Osteoblast (primary cell): ENCODE data around the gene CDH16. TPM values are rescaled to one million over a fixed set of nuclear protein-coding genes. Genes with fewer than 3 reads are reported as not detected.

Experiments used
- DNase-seq: peaks from one replicate; pipeline ENCODE4 v3.0.0; 2011; ENCODE audit warnings: low spot score, mixed read lengths; ENCODE audit not compliant: insufficient read length; ENCODE audit errors: missing footprints
- H2AFZ ChIP-seq: 2 replicates; pipeline ENCODE4 v1.6.0; 2011; ENCODE audit warnings: mild to moderate bottlenecking, low read length
- H3K27ac ChIP-seq: 2 replicates; pipeline ENCODE4 v1.5.1; 2011; ENCODE audit warnings: mild to moderate bottlenecking, low read depth, low read length, moderate library complexity
- H3K27me3 ChIP-seq: 2 replicates; pipeline ENCODE4 v1.6.0; 2012; ENCODE audit warnings: mild to moderate bottlenecking, control low read depth, inconsistent platforms, low read length, moderate library complexity; ENCODE audit not compliant: insufficient read depth
- H3K36me3 ChIP-seq: 2 replicates; pipeline ENCODE4 v1.5.1; 2011; ENCODE audit warnings: mild to moderate bottlenecking, low read length, control low read depth, moderate library complexity; ENCODE audit not compliant: insufficient read depth
- H3K4me1 ChIP-seq: 2 replicates; pipeline ENCODE4 v1.5.1; 2011; ENCODE audit warnings: mild to moderate bottlenecking, low read length, control low read depth, moderate library complexity; ENCODE audit not compliant: insufficient read depth
- H3K4me2 ChIP-seq: 2 replicates; pipeline ENCODE4 v1.6.0; 2011; ENCODE audit warnings: mild to moderate bottlenecking, low read length; ENCODE audit not compliant: insufficient read depth
- H3K4me3 ChIP-seq: fragments of 200-600 bp; sonication (generic); 3 replicates; pipeline ENCODE4 v1.5.1; 2012; ENCODE audit warnings: mild to moderate bottlenecking, low read length, inconsistent platforms; ENCODE audit not compliant: insufficient read depth
- H3K79me2 ChIP-seq: 2 replicates; pipeline ENCODE4 v1.6.0; 2012; ENCODE audit warnings: mild to moderate bottlenecking, low read length, control low read depth, inconsistent platforms; ENCODE audit not compliant: insufficient read depth
- H3K9me3 ChIP-seq: 2 replicates; pipeline ENCODE4 v1.5.1; 2011; ENCODE audit warnings: low read depth, low read length, control low read depth
- H4K20me1 ChIP-seq: 2 replicates; pipeline ENCODE4 v1.6.0; 2012; ENCODE audit warnings: mild to moderate bottlenecking, low read length, control low read depth; ENCODE audit not compliant: insufficient read depth
- total RNA-seq: library from RNA; depleted of rRNA; stranded (reverse); fragments of >200 nt; gene quantifications from 2 replicates; pipeline ENCODE4 v1.2.3, GENCODE V29; 2012
- TF ChIP-seq, protein P1 (sequence below): IDR thresholded peaks from 2 replicates; pipeline ENCODE4 v1.5.1; 2011; ENCODE audit warnings: mild to moderate bottlenecking, low read depth, low read length, moderate library complexity; ENCODE audit errors: extremely low read depth

CDH16 gene
- total RNA-seq, 1 donor, result not detected

DNA sequence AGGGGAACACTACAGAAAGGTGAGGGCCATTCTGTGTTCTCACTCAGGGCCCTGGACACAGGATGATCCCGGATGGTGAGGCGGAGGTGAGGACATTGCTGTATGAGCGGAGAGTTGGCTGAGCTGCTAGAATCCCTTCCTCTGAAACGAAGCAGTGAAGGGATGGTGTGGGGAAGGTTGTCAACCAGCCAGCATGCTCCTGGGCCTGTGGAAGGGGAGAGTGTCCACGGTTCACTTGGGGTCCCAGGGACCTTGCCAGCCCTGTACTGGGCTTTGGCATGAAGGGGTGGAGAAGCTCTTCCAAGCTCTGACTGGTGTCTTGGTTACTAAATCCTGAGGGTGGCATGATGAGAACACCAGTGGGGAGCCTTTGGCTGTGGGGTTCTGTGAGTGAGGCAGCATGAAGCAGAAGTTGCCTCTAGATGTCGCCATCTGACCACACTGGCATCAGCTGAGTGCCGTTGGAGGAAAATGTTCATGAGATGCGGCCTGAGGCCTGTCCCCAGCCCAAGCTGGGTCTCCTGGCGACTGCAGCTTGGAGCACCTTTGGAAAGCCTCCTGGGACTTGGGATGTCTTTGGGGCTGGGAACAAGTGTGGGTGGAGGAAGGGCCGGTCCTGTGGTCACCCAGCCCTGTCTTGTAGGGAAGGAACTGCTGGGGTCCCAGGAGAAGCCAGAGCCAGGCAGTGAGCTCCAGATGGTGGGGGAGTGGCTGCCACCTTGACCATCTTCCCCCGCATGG is 23.6 kb downstream of the CDH16 start:
- Histone ChIP-seq H3K79me2 (no peaks in the 10 kb centered on the region), H3K4me2 (no peak overlapping the region), H2AFZ (no peak overlapping the region), H3K27me3 (no peaks in the 10 kb centered on the region), H4K20me1 (peaks cover 4% of the 10 kb centered on the region), H3K36me3 (peaks cover 4% of the 10 kb centered on the region), H3K4me1 (peaks cover 20% of the 10 kb centered on the region), H3K9me3 (no peaks in the 10 kb centered on the region), H3K4me3 (no peak overlapping the region), H3K27ac (no peak overlapping the region)
- peak; percentile 89 for DNase-seq
- TF ChIP-seq, protein P1, sequence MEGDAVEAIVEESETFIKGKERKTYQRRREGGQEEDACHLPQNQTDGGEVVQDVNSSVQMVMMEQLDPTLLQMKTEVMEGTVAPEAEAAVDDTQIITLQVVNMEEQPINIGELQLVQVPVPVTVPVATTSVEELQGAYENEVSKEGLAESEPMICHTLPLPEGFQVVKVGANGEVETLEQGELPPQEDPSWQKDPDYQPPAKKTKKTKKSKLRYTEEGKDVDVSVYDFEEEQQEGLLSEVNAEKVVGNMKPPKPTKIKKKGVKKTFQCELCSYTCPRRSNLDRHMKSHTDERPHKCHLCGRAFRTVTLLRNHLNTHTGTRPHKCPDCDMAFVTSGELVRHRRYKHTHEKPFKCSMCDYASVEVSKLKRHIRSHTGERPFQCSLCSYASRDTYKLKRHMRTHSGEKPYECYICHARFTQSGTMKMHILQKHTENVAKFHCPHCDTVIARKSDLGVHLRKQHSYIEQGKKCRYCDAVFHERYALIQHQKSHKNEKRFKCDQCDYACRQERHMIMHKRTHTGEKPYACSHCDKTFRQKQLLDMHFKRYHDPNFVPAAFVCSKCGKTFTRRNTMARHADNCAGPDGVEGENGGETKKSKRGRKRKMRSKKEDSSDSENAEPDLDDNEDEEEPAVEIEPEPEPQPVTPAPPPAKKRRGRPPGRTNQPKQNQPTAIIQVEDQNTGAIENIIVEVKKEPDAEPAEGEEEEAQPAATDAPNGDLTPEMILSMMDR, result peak; percentile 94

DNA sequence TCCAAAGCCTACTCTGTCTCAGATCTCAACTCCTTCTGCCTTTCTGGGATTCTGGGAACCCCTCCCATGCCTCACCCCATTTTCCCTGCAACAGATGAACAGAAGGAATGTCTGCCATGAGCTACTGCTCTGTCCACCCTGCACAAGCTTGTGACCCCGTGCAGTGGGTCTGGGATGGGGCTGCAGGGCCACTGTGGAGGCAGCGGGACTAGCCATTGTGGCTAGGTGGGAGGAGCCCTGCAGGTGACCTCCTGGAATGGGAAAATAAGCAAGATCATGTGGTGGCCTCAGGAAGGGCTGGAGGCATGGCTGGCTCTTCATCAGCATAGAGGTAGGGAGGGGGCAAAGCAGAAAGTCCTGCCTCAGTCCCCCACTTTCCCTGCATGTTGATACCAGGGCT is 24.6 kb downstream of the CDH16 start:
- no peak for DNase-seq
- Histone ChIP-seq H3K79me2 (no peaks in the 10 kb centered on the region), H3K36me3 (peaks cover 4% of the 10 kb centered on the region), H3K4me3 (no peak overlapping the region), H3K4me1 (peaks cover 9% of the 10 kb centered on the region), H3K4me2 (no peak overlapping the region), H3K27ac (no peak overlapping the region), H4K20me1 (peaks cover 4% of the 10 kb centered on the region), H3K9me3 (no peaks in the 10 kb centered on the region), H3K27me3 (no peaks in the 10 kb centered on the region), H2AFZ (no peak overlapping the region)
- TF ChIP-seq, protein P1, result no peak

DNA sequence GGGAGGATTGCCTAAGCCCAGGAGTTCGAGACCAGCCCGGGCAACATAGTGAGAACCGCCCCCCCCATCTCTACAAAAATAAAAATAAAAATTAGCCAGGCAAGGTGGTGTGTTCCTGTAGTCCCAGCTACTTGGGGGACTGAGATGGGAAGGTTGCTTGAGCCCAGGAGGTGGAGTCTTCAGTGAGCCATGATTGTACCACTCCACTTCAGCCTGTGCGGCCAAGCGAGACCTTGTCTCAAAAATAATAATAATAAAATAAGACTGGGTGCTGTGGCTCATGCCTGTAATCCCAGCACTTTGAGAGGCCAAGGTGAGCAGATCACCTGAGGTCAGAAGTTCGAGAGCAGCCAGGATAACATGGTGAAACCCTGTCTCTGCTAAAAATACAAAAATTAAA is 26.9 kb downstream of the CDH16 start:
- Histone ChIP-seq H3K79me2 (no peaks in the 10 kb centered on the region), H3K27me3 (no peaks in the 10 kb centered on the region), H3K4me3 (no peak overlapping the region), H3K9me3 (no peaks in the 10 kb centered on the region), H3K4me1 (peaks cover 2% of the 10 kb centered on the region), H3K4me2 (no peak overlapping the region), H2AFZ (no peak overlapping the region), H4K20me1 (peaks cover 4% of the 10 kb centered on the region), H3K36me3 (peaks cover 4% of the 10 kb centered on the region), H3K27ac (no peak overlapping the region)
- no peak for DNase-seq
- TF ChIP-seq, protein P1, result no peak

DNA sequence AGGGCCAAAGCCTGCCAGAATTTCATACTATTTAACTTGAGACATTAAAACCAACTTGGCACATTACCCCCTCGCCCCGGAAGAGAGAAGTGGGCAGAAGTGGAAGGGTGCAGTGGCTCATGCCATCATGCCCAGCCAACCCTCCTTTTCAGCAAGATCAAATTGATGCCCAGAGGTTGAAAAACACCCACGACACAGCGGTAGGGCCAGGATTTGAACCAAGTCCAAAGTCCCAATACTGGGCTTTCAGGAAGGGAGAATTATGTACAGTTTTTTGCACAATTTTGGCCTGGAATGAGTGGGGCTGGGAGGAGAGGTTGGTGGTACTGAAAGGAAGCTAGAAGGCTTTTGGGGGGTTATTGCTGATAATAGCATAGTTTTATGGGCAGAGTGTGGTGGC is 27.3 kb downstream of the CDH16 start:
- Histone ChIP-seq H3K4me1 (peaks cover 6% of the 10 kb centered on the region), H3K79me2 (no peaks in the 10 kb centered on the region), H3K27ac (no peak overlapping the region), H3K4me2 (no peak overlapping the region), H3K27me3 (no peaks in the 10 kb centered on the region), H3K9me3 (no peaks in the 10 kb centered on the region), H3K4me3 (no peak overlapping the region), H4K20me1 (peaks cover 4% of the 10 kb centered on the region), H3K36me3 (peaks cover 4% of the 10 kb centered on the region), H2AFZ (no peak overlapping the region)
- DNase-seq, result no peak
- TF ChIP-seq, protein P1, result no peak
